Adrenal gland (tissue), 12 donors: Measurements from ENCODE around the gene ZNF319. TPM values are rescaled to one million over a fixed set of nuclear protein-coding genes. Genes with fewer than 3 reads are reported as not detected.

Source experiments
- DNase-seq, 7 donors: peaks; one replicate each; pipeline ENCODE4 v3.0.0-alpha.2; 2019 to 2020
- H3K27ac ChIP-seq, 5 donors: fragments of 200-600 bp; sonication (generic) in 4 of 5; 1 replicate in 3 of 5; 2 replicates in 2 of 5; pipeline versions ENCODE4 v1.5.1 to v1.8.0; 2016 to 2020; ENCODE audit warnings: mild to moderate bottlenecking in 1 of 5
- H3K27me3 ChIP-seq: fragments of 200-600 bp; 2 replicates; pipeline ENCODE4 v1.8.0; 2021
- H3K36me3 ChIP-seq, 2 donors: fragments of 200-600 bp; replicated peaks in 1 of 2; 1 replicate in 1 of 2; 2 replicates in 1 of 2; pipeline versions ENCODE4 v1.5.1 to v1.8.0; 2018 to 2022
- H3K4me1 ChIP-seq, 2 donors: fragments of 200-600 bp; replicated peaks in 1 of 2; 1 replicate in 1 of 2; 2 replicates in 1 of 2; pipeline versions ENCODE4 v1.5.1 to v1.8.0; 2018 to 2021
- H3K4me3 ChIP-seq, 4 donors: fragments of 200-600 bp; sonication (generic) in 3 of 4; one replicate each; pipeline ENCODE4 v1.5.1; 2016 to 2018
- H3K9me3 ChIP-seq, 3 donors: fragments of 200-600 bp; sonication (generic) in 1 of 3; replicated peaks in 1 of 3; 1 replicate in 2 of 3; 2 replicates in 1 of 3; pipeline versions ENCODE4 v1.5.1 to v1.8.0; 2016 to 2021
- CTCF ChIP-seq, 6 experiments: fragments of 450-650 bp in 4 of 6; fragments of 200-600 bp in 2 of 6; sonication (generic) in 1 of 6; IDR thresholded peaks; 1 replicate in 5 of 6; 2 replicates in 1 of 6; pipeline versions ENCODE4 v1.5.1 to v1.8.0; 2016 to 2021; ENCODE audit warnings: antibody characterized with exemption in 6 of 6, mild to moderate bottlenecking in 2 of 6, moderate library complexity in 1 of 6
- POLR2A ChIP-seq, 2 donors: fragments of 450-650 bp; IDR thresholded peaks; one replicate each; pipeline ENCODE4 v1.6.1; 2017; ENCODE audit warnings: antibody characterized with exemption in 2 of 2, mild to moderate bottlenecking in 2 of 2, moderate library complexity in 1 of 2
- WGBS, 4 donors: extraction: QIAGEN DNeasy Blood & Tissue Kit in 2 of 4; methylation state at CpG; one replicate each; pipeline versions ENCODE4 v1.1.5 to v1.1.7; 2013 to 2017; 5-methylcytosine and 5-hydroxymethylcytosine counted together
- intact Hi-C, 2 donors: fragments of 100-400 bp; cut with DNase I; formaldehyde crosslinking; loops; one replicate each; pipeline versions ENCODE4 v1.14.1 to v1.15.0; 2022 to 2023
- polyA plus RNA-seq, 3 donors: library from polyadenylated mRNA; stranded (reverse); fragments of 200-250 nt in 2 of 3; fragments of 350-450 nt in 1 of 3; fragmentation: Illumina TruSeq in 1 of 3; extraction: RNeasy Lipid Tissue Mini Kit (QIAGEN cat#74804) in 1 of 3; gene quantifications; one replicate each; pipeline ENCODE4 v1.2.3, GENCODE V29; 2013 to 2014
- total RNA-seq, 9 donors: library from RNA; depleted of rRNA in 4 of 9; stranded (reverse); fragments of >200 nt in 4 of 9; fragments of 120-200 nt in 1 of 9; fragmentation: NEBNext Ultra II Directional in 1 of 9; extraction: Animal tissue kit (Norgen Biotek cat#: 25700) in 1 of 9; gene quantifications; one replicate each; pipeline versions ENCODE4 v1.1.0 to v1.2.4, GENCODE V29; 2013 to 2023
- donor health status: healthy with polysubstance abuse.
- donor health status: Bipolar disorder and iron deficiency.
- donor health status: DM: yes; HTN: yes; CAD: no.
- donor health status: DM: no; HTN: no; CAD: no.
- donor health status: DM: no; HTN: no; CAD: no.
- donor health status: DM: yes; HTN: yes; CAD: no.

ZNF319 gene
- total and polyA plus RNA-seq, 12 donors, result 2.3 to 17.9 (median 8.9) TPM

GRCh38 chr16:57996406-57997175 is 3.9 kb downstream of the ZNF319 start:
- no peak for DNase-seq
- peaks cover 0 to 22% of the 10 kb centered on the region in 2 donors for H3K36me3 ChIP-seq

DNA sequence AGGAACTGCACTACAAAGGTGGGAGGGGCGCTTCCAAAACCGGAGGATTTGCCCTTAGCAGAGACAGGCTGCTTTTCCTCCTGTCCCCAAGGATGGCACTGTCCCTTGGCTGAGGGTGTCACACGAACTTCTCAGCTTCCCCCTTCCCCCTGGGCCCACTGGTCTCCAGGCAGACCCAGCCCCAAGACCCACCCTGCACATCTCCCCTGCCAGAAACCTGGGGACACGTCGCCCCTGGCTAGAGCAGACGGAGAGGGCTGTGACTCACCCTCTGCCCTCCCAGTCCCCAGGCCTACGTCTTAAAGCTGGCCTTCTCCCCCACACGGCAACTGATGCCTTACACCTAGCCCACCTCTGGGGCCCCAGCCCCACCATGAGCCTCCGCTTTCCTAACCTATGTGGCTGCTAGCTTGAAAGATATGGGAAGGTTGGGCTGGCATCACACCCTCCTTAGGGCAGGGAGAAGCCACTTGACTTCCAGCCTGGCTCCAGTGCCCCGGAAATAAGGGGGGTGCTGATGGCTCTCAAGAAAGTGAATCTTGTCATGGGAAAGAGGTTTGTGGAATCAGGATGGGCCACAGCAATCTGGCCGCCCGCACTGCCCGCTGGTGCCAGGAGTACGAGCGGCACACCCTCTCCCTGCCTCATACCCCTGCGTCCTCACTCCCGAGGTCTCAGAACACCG is 4.6 kb downstream of the ZNF319 start:
- Histone ChIP-seq H3K36me3 (peaks cover 0 to 22% of the 10 kb centered on the region in 2 donors), H3K27ac (no peak overlapping the region), H3K27me3 (no peaks in the 10 kb centered on the region), H3K4me1 (peaks cover 13 to 14% of the 10 kb centered on the region in 2 donors), H3K4me3 (no peak overlapping the region), H3K9me3 (no peaks in the 10 kb centered on the region)
- intact Hi-C loops, result loop anchor here in 1 of 2 donors (5.0 to 10.0 kb wide), 3 partner anchors 94 to 411 kb away; no protein-coding TSS in a partner anchor
- DNase-seq, result no peak
- no peak for TF ChIP-seq POLR2A (IDR thresholded peaks at IDR 0.05)
- no peak for TF ChIP-seq CTCF (IDR thresholded peaks at IDR 0.05)
- WGBS, 4 donors, result 74 to 96% (median 80%) methylated on average over 7 to 18 of the region's 18 CpGs

More at GRCh38 chr16:57996406-57997175, 3.9 kb downstream of the ZNF319 start:
- 95 to 96% (median 96%) methylated on average over 34 to 62 of the region's 62 CpGs for WGBS, 4 donors
- no peak overlapping the region for H3K4me3 ChIP-seq
- H3K27me3 ChIP-seq, result no peaks in the 10 kb centered on the region
- TF ChIP-seq POLR2A (IDR thresholded peaks at IDR 0.05) (no peak), CTCF (IDR thresholded peaks at IDR 0.05) (no peak)
- intact Hi-C loops, result loop anchor here in 1 of 2 donors (5.0 to 10.0 kb wide), 3 partner anchors 94 to 412 kb away; no protein-coding TSS in a partner anchor
- H3K9me3 ChIP-seq, result no peaks in the 10 kb centered on the region
- H3K27ac ChIP-seq, result no peak overlapping the region
- peaks cover 14% of the 10 kb centered on the region in 2 donors for H3K4me1 ChIP-seq

GRCh38 chr16:57994778-57995177 is 5.7 kb downstream of the ZNF319 start:
- intact Hi-C loops, result loop anchor here (5.0 to 10.0 kb wide), 5 partner anchors 52 to 410 kb away; no protein-coding TSS in a partner anchor
- 11 to 25% (median 16%) methylated on average over 4 of the region's 4 CpGs for WGBS, 4 donors
- H3K4me1 ChIP-seq, result peaks cover 10 to 12% of the 10 kb centered on the region in 2 donors

More at GRCh38 chr16:57994778-57995177, 5.7 kb downstream of the ZNF319 start:
- no peaks in the 10 kb centered on the region for H3K9me3 ChIP-seq
- peak in 6 of 7 donors; percentile 70 to 85 (median 76) for DNase-seq
- H3K36me3 ChIP-seq, result peaks cover 0 to 22% of the 10 kb centered on the region in 2 donors
- H3K4me3 ChIP-seq, result no peak overlapping the region
- no peak overlapping the region for H3K27ac ChIP-seq
- TF ChIP-seq POLR2A (IDR thresholded peaks at IDR 0.05), result no peak
- peak in 5 of 6 experiments; percentile 16 to 53 (median 46) for TF ChIP-seq CTCF (IDR thresholded peaks at IDR 0.05)
- no peaks in the 10 kb centered on the region for H3K27me3 ChIP-seq
